T-helper 1 cell treated with Interleukin-12 subunit alpha and Interleukin-12 subunit beta and Interleukin-4 antibody, amounts not matched to agents 30 ng/mL and 1 ng/mL, for 36 hours (primary cell): ENCODE measurements around the gene KIR2DL4. TPM values are rescaled to one million over a fixed set of nuclear protein-coding genes. Genes with fewer than 3 reads are reported as not detected.
"Not testable (repeated sequence)": the region's sequence is repeated elsewhere in the genome, so short reads cannot be mapped to it uniquely, and the experiment has no call there.

Experiments
- intact Hi-C: fragments of 100-400 bp; cut with micrococcal nuclease; formaldehyde crosslinking; loops from one replicate; pipeline ENCODE4 v1.15.1; 2024
- total RNA-seq: library from RNA; stranded (reverse); gene quantifications from 2 replicates; pipeline ENCODE4 v1.2.3, GENCODE V29; 2022

Gene KIR2DL4
- not detected in 2 replicates for total RNA-seq

GRCh38 chr19:54803410-54803809 is at the start of gene KIR2DL4:
Gene KIR2DL4 (plus strand): TSS chr19:54803610. CDS start chr19:54803652, 42 bp downstream.
- intact Hi-C loops: no loop called here

GRCh38 chr19:54756204-54757110 is 47.0 kb upstream of the KIR2DL4 start:
- intact Hi-C loops: not testable (repeated sequence)

- intact Hi-C loops: not testable (repeated sequence)
These were observed 44.8 kb upstream of the KIR2DL4 start for GRCh38 chr19:54758577-54758976.

- intact Hi-C loops: not testable (repeated sequence)
These were observed 39.2 kb upstream of the KIR2DL4 start for GRCh38 chr19:54764219-54764618.

- intact Hi-C loops: not testable (repeated sequence)
These were observed 36.9 kb upstream of the KIR2DL4 start for GRCh38 chr19:54766464-54766863.

GRCh38 chr19:54769646-54770045 is 33.8 kb upstream of the KIR2DL4 start, which contains the start of gene KIR2DL1:
Gene KIR2DL1 (plus strand): TSS chr19:54769793. CDS start chr19:54769851, 58 bp downstream.
- intact Hi-C loops: not testable (repeated sequence)

GRCh38 chr19:54770511-54770910 is 32.9 kb upstream of the KIR2DL4 start:
- intact Hi-C loops: not testable (repeated sequence)

- intact Hi-C loops: not testable (repeated sequence)
These were observed 32.1 kb upstream of the KIR2DL4 start for GRCh38 chr19:54771018-54771960.

GRCh38 chr19:54772666-54773065 is 30.7 kb upstream of the KIR2DL4 start:
- intact Hi-C loops: not testable (repeated sequence)

- intact Hi-C loops: not testable (repeated sequence)
These were observed 28.2 kb upstream of the KIR2DL4 start for GRCh38 chr19:54775095-54775815.

GRCh38 chr19:54775830-54776229 is 27.6 kb upstream of the KIR2DL4 start:
- intact Hi-C loops: not testable (repeated sequence)

GRCh38 chr19:54777851-54778250 is 25.6 kb upstream of the KIR2DL4 start:
- intact Hi-C loops: not testable (repeated sequence)

GRCh38 chr19:54778896-54779295 is 24.5 kb upstream of the KIR2DL4 start:
- intact Hi-C loops: not testable (repeated sequence)

GRCh38 chr19:54782916-54783315 is 20.5 kb upstream of the KIR2DL4 start:
- intact Hi-C loops: not testable (repeated sequence)

- intact Hi-C loops: not testable (repeated sequence)
These were observed 17.2 kb upstream of the KIR2DL4 start for GRCh38 chr19:54786091-54786723.

- intact Hi-C loops: not testable (repeated sequence)
These were observed 15.3 kb upstream of the KIR2DL4 start for GRCh38 chr19:54788154-54788553.

GRCh38 chr19:54790711-54791110 is 12.7 kb upstream of the KIR2DL4 start:
- intact Hi-C loops: no loop called here

GRCh38 chr19:54791476-54791875 is 11.9 kb upstream of the KIR2DL4 start:
- intact Hi-C loops: no loop called here

GRCh38 chr19:54792814-54793213 is 10.6 kb upstream of the KIR2DL4 start:
- intact Hi-C loops: no loop called here

GRCh38 chr19:54795758-54796157 is 7.7 kb upstream of the KIR2DL4 start:
- intact Hi-C loops: no loop called here
